Measurements from ENCODE around the gene BRAF. TPM values are rescaled to one million over a fixed set of nuclear protein-coding genes. Genes with fewer than 3 reads are reported as not detected.

Gene BRAF
- total and polyA plus RNA-seq, 2 of the 8 experiments (the other 6 are each of a cell fraction or from before 2014, with no cell fraction given), result 11.4 to 32.6 TPM

- Histone ChIP-seq H2BK15ac (ENCODE audit: low read length) (no peak overlapping the region), H3K9ac (replicated peaks in 1 of 4; ENCODE audit: extremely low read depth in 1 of 4, low read depth in 3 of 4, low read length in 3 of 4) (no peak overlapping the region), H3K4me1 (replicated peaks in 1 of 4; ENCODE audit: control insufficient read depth in 3 of 4, insufficient read depth in 4 of 4, low read length in 3 of 4) (peaks cover 0 to 7% (median 3%) of the 10 kb centered on the region in 4 experiments; a peak in 3 of 7 replicates), H2BK20ac (ENCODE audit: low read length) (no peak overlapping the region), H4K20me1 (replicated peaks in 1 of 2; ENCODE audit: control insufficient read depth in 1 of 2, insufficient read depth in 2 of 2, low read length in 2 of 2) (peaks cover 2% of the 10 kb centered on the region in 2 experiments), H3K4ac (replicated peaks; ENCODE audit: insufficient read length, low read depth, low read length) (no peak overlapping the region), H3K4me3 (ENCODE audit: extremely low read depth in 1 of 4, insufficient read depth in 2 of 4, low read depth in 3 of 4, low read length in 4 of 4) (no peak overlapping the region), H3K56ac (replicated peaks; ENCODE audit: insufficient read length, low read depth, low read length) (no peak overlapping the region), H2AK5ac (ENCODE audit: low read depth, low read length) (no peak overlapping the region), H3K23ac (ENCODE audit: insufficient read length) (no peak overlapping the region), H3K18ac (ENCODE audit: extremely low read depth, low read length) (no peak overlapping the region), H3K9me3 (ENCODE audit: insufficient read depth in 2 of 2, low read depth in 1 of 2, low read length in 1 of 2) (no peaks in the 10 kb centered on the region), H2AFZ (ENCODE audit: low read length) (no peak overlapping the region), H4K5ac (ENCODE audit: insufficient read length, low read depth, low read length) (no peak overlapping the region), H2BK5ac (ENCODE audit: low read depth, low read length) (no peak overlapping the region), H3K27ac (ENCODE audit: low read depth, low read length) (no peak overlapping the region), H2BK12ac (ENCODE audit: low read depth, low read length) (no peak overlapping the region), H3K79me2 (ENCODE audit: control insufficient read depth in 1 of 2, insufficient read depth in 2 of 2, low read length in 2 of 2) (peaks cover 0 to 92% of the 10 kb centered on the region in 2 experiments; a peak in 3 of 4 replicates), H4K91ac (replicated peaks; ENCODE audit: insufficient read length, low read length) (no peak overlapping the region), H3K4me2 (ENCODE audit: insufficient read depth in 1 of 2, low read depth in 2 of 2, low read length in 2 of 2) (no peak overlapping the region), H3K79me1 (ENCODE audit: low read depth, low read length) (peaks cover 6% of the 10 kb centered on the region; the same call in 1 of the 2 replicates), H3K36me3 (ENCODE audit: control insufficient read depth in 2 of 4, insufficient read depth in 4 of 4, low read length in 3 of 4) (no peaks in the 10 kb centered on the region), H3K23me2 (ENCODE audit: low read depth, low read length) (no peaks in the 10 kb centered on the region), H3K14ac (ENCODE audit: insufficient read length) (no peak overlapping the region), H3K27me3 (replicated peaks in 1 of 4; ENCODE audit: control insufficient read depth in 3 of 4, extremely low read depth in 1 of 4, insufficient read depth in 3 of 4, low read length in 3 of 4) (no peaks in the 10 kb centered on the region), H2BK120ac (replicated peaks; ENCODE audit: low read depth, low read length) (no peak overlapping the region), H4K8ac (ENCODE audit: extremely low read depth, insufficient read depth, low read length) (no peak overlapping the region)
- ChIA-PET CTCF (ENCODE audit: partially characterized antibody) (no interaction called here), POLR2A (ENCODE audit: partially characterized antibody) (no interaction called here)
- FAIRE-seq (no peak), DNase-seq (ENCODE audit: low read depth in 1 of 2, low spot score in 2 of 2) (no peak)
- WGBS, 2 experiments (ENCODE audit: extremely low coverage in 1 of 2, insufficient coverage in 1 of 2, insufficient read length in 1 of 2, insufficient replicate concordance in 2 of 2, low coverage in 1 of 2, low lambda C conversion rate in 2 of 2, missing lambda C conversion rate in 1 of 2), result 89% methylated on average over 3 of the region's 3 CpGs; no CpG with 5 or more reads in 1 of the 2 experiments
- no peak for TF ChIP-seq SP2 (IDR thresholded peaks at IDR 0.05; ENCODE audit: low read length)
- TF ChIP-seq MAFK (IDR thresholded peaks at IDR 0.05; ENCODE audit: low read depth, low read length), result no peak
- TF ChIP-seq CBX5 (IDR thresholded peaks at IDR 0.05; ENCODE audit: low read depth, low read length), result no peak
- TF ChIP-seq RXRA (IDR thresholded peaks at IDR 0.05; ENCODE audit: insufficient read depth, low read depth, low read length), result no peak
- no peak for TF ChIP-seq SIX5 (IDR thresholded peaks at IDR 0.05; ENCODE audit: low read depth, low read length)
These were observed 27.7 kb downstream of the BRAF start for GRCh38 chr7:140896996-140897395.
